22Rv1 (cell line): Measurements from ENCODE around the gene FBXO42.

Experiments used
- H3K27ac ChIP-seq: fragments of 450-650 bp; 2 replicates; pipeline ENCODE4 v1.5.1; 2017
- ZFX ChIP-seq: fragments of 450-650 bp; IDR thresholded peaks from 2 replicates; pipeline ENCODE4 v1.6.1; 2017; ENCODE audit warnings: antibody characterized with exemption, borderline replicate concordance
- TF ChIP-seq, protein P1 (sequence below): fragments of 450-650 bp; IDR thresholded peaks from 2 replicates; pipeline ENCODE4 v1.5.1; 2017; ENCODE audit warnings: mild to moderate bottlenecking

Gene FBXO42

DNA sequence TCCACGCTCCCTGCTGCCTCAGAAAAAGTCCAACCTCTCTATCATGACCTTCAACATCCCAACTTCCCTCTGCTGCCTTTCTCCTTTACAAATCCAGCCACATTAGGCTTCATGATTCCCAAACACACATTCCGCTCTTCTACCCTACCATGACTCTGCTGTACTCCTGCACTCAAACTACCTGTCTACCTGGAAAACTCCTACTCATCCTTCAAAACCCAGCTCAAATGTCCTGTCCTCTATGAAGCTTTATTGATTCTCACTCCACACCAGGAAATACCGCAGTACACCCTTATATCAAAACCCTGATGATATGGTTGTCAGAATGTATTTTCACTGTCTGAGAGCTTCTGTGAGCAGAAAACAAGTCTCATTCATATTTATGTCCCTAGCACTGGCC lies 148.7 kb downstream of the FBXO42 start:
- H3K27ac ChIP-seq: no peak overlapping the region
- no peak for TF ChIP-seq ZFX
- TF ChIP-seq, protein P1, sequence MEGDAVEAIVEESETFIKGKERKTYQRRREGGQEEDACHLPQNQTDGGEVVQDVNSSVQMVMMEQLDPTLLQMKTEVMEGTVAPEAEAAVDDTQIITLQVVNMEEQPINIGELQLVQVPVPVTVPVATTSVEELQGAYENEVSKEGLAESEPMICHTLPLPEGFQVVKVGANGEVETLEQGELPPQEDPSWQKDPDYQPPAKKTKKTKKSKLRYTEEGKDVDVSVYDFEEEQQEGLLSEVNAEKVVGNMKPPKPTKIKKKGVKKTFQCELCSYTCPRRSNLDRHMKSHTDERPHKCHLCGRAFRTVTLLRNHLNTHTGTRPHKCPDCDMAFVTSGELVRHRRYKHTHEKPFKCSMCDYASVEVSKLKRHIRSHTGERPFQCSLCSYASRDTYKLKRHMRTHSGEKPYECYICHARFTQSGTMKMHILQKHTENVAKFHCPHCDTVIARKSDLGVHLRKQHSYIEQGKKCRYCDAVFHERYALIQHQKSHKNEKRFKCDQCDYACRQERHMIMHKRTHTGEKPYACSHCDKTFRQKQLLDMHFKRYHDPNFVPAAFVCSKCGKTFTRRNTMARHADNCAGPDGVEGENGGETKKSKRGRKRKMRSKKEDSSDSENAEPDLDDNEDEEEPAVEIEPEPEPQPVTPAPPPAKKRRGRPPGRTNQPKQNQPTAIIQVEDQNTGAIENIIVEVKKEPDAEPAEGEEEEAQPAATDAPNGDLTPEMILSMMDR: no peak

DNA sequence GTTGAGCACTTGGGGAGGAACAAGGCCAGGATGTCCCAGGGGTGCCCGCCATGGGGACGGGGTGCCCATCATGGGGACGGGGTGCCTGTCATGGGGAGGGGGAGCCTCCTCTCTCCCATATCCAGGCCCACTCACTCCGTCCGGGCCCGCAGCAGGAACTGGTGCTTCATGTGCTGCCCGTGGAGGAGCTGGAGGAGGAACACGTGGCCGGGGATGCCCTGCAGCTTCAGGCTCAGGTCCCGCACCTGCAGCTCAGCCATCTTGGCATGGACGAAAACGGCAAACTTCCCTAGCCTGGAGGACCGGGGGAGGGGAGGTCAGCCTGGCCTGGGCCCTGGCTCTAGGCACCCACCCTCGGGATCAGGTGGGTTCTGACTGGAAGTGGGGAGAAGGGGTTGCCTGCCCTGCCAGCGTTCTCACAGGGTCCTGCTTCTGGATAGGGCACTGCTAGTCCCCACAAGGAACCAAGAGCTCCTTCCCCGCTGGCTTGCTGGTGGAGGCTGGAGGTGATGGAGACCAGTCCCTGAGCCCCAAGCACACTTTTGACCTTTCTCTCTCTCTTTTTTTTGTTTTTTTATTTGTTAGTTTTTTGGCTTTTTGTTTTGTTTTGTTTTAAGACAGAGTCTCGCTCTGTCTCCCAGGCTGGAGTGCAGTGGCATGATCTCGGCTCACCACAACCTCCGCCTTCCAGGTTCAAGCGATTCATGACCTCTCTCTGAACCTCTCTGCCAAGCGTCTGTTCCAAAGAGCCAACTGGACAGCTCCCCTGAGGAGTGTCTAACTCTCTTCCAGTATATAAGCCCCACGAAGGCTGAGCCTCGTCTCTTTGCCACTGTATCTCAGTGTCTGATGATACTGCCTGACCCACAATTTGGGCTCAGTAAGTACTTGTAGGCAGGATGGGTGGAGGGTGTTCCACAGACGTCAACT lies 149.7 kb downstream of the FBXO42 start:
- no peak for TF ChIP-seq ZFX
- TF ChIP-seq, protein P1: no peak
- no peak overlapping the region for H3K27ac ChIP-seq

DNA sequence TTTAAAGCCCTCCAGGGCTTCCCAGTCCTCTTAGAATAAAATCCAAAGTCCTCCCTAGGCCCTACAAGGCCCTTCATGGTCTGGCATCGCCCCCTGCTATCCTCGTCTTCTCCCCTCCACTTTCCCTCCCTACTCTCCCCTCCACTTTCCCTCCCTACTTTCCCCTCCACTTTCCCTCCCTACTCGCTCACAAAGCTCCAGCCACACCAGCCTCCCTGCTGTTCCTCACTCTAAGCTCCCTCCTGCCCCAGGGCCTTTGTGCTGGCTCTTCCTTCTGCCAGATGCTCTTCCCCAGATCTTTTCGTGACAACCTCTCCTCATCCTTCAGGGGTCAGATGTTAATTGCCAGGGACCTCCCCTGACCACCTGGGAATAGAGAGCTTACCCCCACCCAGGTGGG lies 152.6 kb downstream of the FBXO42 start:
- TF ChIP-seq ZFX: no peak
- TF ChIP-seq, protein P1: no peak
- no peak overlapping the region for H3K27ac ChIP-seq

DNA sequence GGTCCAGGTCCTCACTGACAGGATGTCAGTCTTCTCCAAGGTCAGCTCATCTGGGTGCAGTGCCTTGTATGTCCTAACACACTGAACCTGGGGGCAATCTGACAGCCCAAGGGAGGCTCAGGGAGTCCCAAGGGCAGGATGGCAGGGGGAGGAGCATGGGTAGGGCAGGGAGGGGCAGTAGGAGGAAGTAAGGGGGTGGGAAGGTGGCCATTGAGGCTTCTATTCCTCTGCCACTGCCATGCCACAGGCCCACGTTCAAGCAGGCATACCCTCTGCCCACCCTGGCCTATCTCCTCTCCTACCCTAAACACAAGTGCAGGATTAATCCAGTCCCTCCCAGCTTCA lies 153.2 kb downstream of the FBXO42 start:
- no peak for TF ChIP-seq ZFX
- TF ChIP-seq, protein P1: no peak
- H3K27ac ChIP-seq: no peak overlapping the region

DNA sequence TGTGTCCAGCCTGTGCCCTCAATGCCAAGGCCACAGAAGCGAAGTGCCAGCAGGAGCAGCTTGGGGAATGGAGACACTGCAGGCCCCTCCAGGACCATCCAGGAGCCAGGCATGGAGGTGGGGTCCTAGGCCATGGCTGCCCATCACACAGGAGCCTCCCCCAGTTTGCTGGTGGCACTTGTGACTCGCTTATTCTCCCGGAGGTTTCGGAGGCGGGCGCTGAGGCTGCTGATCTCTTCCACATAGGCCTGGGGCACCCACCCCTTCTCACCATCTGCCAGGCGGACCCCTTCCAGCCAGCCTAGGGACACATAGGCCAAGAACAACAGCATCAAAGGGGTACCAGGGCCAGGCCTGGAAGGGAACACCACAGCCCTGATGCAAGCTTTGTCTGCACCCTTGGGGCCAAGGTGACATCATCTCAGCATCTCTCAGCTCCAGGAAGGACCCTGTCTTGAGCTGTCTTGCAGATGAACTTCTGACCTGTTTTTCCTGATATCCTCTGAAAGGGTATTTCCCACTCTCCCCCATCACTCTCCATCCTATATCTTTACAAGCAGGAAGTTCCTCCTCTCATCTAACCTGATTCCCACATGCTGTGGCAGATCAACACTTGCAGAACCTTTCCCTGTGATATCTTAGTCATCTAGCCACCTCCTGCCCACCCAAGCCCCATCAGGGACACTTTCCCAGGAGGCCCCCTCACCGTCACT lies 153.7 kb downstream of the FBXO42 start:
- TF ChIP-seq ZFX: no peak
- TF ChIP-seq, protein P1: no peak
- H3K27ac ChIP-seq: no peak overlapping the region

DNA sequence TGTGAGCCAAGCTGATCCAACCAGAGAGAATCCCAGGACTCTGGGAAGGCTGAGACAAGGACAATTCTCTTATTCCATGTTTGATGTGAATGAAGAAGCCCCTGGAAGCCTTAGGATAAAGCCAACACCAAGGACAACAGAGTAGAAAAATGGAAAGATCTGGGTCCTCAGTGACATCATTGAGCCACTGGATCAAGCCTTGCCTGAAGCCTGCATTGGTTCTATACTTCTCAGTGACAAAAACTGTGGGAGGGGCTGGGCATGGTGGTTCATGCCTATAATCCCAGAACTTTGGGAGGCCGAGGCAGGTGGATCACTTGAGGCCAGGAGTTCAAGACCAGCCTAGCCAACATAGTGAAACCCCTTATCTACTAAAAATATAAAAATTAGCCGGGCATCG lies 155.4 kb downstream of the FBXO42 start:
- TF ChIP-seq, protein P1: no peak
- TF ChIP-seq ZFX: no peak

More for the DNA sequence above, 155.4 kb downstream of the FBXO42 start:
- H3K27ac ChIP-seq: no peak overlapping the region
